Testis (tissue), 3 donors: ENCODE measurements around the gene FSTL5. TPM values are rescaled to one million over a fixed set of nuclear protein-coding genes. Genes with fewer than 3 reads are reported as not detected.

Experiments
- DNase-seq: peaks from one replicate; pipeline ENCODE4 v3.0.0-alpha.2; 2019
- H3K27ac ChIP-seq, 2 donors: fragments of 200-600 bp; sonication (generic); one replicate each; pipeline ENCODE4 v1.5.1; 2019
- H3K27me3 ChIP-seq: fragments of 200-600 bp; sonication (generic); one replicate; pipeline ENCODE4 v1.5.1; 2019
- H3K36me3 ChIP-seq: fragments of 200-600 bp; sonication (generic); one replicate; pipeline ENCODE4 v1.5.1; 2017; ENCODE audit warnings: low read depth; ENCODE audit errors: missing control alignments
- H3K4me1 ChIP-seq: fragments of 200-600 bp; sonication (generic); one replicate; pipeline ENCODE4 v1.5.1; 2019
- H3K4me3 ChIP-seq, 2 donors: fragments of 200-600 bp; sonication (generic); one replicate each; pipeline ENCODE4 v1.5.1; 2017 to 2019
- H3K9me3 ChIP-seq: fragments of 200-600 bp; sonication (generic); one replicate; pipeline ENCODE4 v1.5.1; 2017
- POLR2A ChIP-seq: fragments of 450-650 bp; IDR thresholded peaks from one replicate; pipeline ENCODE4 v1.6.1; 2017; ENCODE audit warnings: antibody characterized with exemption, mild to moderate bottlenecking, moderate library complexity
- WGBS, 2 donors: methylation state at CpG; one replicate each; pipeline ENCODE4 v1.1.5; 2018; 5-methylcytosine and 5-hydroxymethylcytosine counted together
- intact Hi-C: fragments of 100-400 bp; cut with DNase I; formaldehyde crosslinking; loops from one replicate; pipeline ENCODE4 v1.15.1; 2023; ENCODE audit warnings: low total_unique reads
- polyA plus RNA-seq: library from polyadenylated mRNA; stranded (reverse); fragments of 350-450 nt; fragmentation: Illumina TruSeq; extraction: RNeasy Lipid Tissue Mini Kit (QIAGEN cat#74804); gene quantifications from one replicate; pipeline ENCODE4 v1.2.3, GENCODE V29; 2014; ENCODE audit warnings: low read depth, low replicate concordance; ENCODE audit not compliant: insufficient read depth
- total RNA-seq, 2 donors: library from RNA; depleted of rRNA; stranded (reverse); fragments of >200 nt; gene quantifications; one replicate each; pipeline ENCODE4 v1.2.3, GENCODE V29; 2016
- TF ChIP-seq, protein P1 (sequence below), 3 experiments: fragments of 450-650 bp in 2 of 3; fragments of 200-600 bp in 1 of 3; sonication (generic) in 1 of 3; IDR thresholded peaks; one replicate each; pipeline ENCODE4 v1.5.1; 2016 to 2019; ENCODE audit warnings: antibody characterized with exemption in 3 of 3, mild to moderate bottlenecking in 2 of 3, moderate library complexity in 1 of 3

FSTL5 gene
- total and polyA plus RNA-seq, 3 donors from 2014 or later = 0.57 to 1.0 (median 0.68) TPM

DNA sequence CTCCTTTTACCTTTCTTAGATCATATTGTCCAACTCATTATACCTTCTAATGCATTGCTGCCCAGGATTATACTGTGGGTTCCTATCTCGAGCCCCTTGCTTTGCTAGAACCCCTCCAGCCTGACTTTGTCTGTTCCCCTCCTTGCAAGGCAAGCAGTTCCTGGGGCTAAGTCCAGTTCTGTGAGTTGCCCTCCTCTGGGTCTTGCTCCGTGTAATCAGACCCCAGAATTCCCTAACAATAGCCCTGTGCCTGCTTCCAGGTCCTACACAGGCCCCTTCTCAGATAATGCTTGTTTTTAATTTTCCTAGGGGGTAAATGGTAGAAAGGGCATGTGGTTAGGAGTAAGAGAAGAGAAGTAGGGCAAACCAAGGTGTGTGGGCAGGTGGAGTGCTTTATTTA is 145.9 kb downstream of the FSTL5 start:
- no peaks in the 10 kb centered on the region for H3K27me3 ChIP-seq
- no peak for DNase-seq
- no peaks in the 10 kb centered on the region for H3K9me3 ChIP-seq
- TF ChIP-seq POLR2A = no peak
- TF ChIP-seq, protein P1, sequence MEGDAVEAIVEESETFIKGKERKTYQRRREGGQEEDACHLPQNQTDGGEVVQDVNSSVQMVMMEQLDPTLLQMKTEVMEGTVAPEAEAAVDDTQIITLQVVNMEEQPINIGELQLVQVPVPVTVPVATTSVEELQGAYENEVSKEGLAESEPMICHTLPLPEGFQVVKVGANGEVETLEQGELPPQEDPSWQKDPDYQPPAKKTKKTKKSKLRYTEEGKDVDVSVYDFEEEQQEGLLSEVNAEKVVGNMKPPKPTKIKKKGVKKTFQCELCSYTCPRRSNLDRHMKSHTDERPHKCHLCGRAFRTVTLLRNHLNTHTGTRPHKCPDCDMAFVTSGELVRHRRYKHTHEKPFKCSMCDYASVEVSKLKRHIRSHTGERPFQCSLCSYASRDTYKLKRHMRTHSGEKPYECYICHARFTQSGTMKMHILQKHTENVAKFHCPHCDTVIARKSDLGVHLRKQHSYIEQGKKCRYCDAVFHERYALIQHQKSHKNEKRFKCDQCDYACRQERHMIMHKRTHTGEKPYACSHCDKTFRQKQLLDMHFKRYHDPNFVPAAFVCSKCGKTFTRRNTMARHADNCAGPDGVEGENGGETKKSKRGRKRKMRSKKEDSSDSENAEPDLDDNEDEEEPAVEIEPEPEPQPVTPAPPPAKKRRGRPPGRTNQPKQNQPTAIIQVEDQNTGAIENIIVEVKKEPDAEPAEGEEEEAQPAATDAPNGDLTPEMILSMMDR (IDR thresholded peaks at IDR 0.05) = no peak
- no peaks in the 10 kb centered on the region for H3K36me3 ChIP-seq
- WGBS, 2 donors = 80 to 81% methylated on average over 2 of the region's 2 CpGs
- intact Hi-C loops = no loop called here
- H3K4me1 ChIP-seq = no peaks in the 10 kb centered on the region
- H3K27ac ChIP-seq = no peak overlapping the region
- no peak overlapping the region for H3K4me3 ChIP-seq

DNA sequence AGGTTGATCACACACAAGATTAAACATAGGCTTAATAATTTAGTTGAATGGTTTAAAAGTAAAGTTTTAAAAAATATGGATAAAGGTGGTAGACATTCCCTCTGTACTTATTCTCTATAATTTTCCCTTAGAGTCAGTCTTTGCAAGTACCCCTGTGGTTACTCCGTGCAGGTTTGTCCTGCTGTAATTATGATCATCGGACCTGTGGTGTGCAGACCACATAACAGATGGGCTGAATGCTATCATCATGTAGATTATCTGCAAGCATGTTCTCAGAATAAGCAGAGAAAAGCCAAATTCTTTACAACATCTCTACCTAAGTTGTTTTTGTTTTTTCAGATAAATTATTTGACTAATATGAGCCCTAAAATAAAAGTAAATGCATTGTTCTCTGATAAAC is 146.8 kb downstream of the FSTL5 start:
- H3K4me1 ChIP-seq = no peaks in the 10 kb centered on the region
- H3K9me3 ChIP-seq = no peaks in the 10 kb centered on the region
- WGBS, 2 donors = 81 to 86% methylated on average over 2 of the region's 2 CpGs
- H3K36me3 ChIP-seq = no peaks in the 10 kb centered on the region
- intact Hi-C loops = no loop called here
- H3K4me3 ChIP-seq = no peak overlapping the region
- no peak for DNase-seq
- H3K27ac ChIP-seq = no peak overlapping the region
- no peaks in the 10 kb centered on the region for H3K27me3 ChIP-seq
- TF ChIP-seq POLR2A = no peak
- TF ChIP-seq, protein P1 (IDR thresholded peaks at IDR 0.05) = no peak

DNA sequence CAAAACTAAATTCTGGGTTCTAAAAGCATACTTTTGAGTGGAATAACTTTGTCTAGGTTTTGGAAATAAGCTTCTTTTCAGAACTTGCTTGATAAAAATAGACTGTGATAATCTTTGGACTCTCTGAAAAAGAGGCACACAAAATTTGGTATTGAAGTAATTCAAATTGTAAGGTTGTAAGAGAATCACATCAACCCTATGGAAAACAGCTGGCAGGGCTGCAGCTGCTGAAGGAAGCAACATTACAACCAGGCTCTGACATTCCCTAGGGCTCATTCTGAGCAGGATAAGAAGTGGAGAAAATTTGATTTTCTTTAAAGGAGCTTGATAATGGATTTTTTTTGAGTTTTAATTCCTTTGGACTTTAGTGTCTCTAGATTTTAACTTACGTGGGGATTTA is 147.6 kb downstream of the FSTL5 start:
- H3K9me3 ChIP-seq = no peaks in the 10 kb centered on the region
- no peak overlapping the region for H3K4me3 ChIP-seq
- H3K27me3 ChIP-seq = no peaks in the 10 kb centered on the region
- 0 to 2% methylated on average over 1 of the region's 1 CpG for WGBS, 2 donors
- no peaks in the 10 kb centered on the region for H3K4me1 ChIP-seq
- intact Hi-C loops = no loop called here
- H3K27ac ChIP-seq = no peak overlapping the region
- no peak for DNase-seq
- TF ChIP-seq POLR2A = no peak
- TF ChIP-seq, protein P1 (IDR thresholded peaks at IDR 0.05) = no peak
- H3K36me3 ChIP-seq = no peaks in the 10 kb centered on the region

DNA sequence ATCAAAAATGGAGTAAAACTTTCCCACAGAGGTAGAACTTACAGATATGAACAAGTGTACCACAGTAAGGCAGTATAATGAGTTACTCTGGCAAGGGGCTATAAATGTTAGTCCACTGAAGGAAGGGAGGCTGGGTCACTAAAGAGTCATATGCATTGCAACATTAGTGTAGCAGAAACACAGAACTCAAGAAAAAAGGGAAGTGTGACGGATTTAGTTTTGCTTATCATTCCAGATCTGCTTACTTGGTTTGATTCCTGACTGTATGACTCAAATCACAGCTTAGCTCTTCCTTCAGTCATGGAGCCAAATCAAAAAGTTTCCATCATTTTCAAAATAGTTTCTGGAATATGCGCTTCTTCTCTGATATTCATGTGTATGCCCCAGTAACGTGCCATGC is 148.7 kb downstream of the FSTL5 start:
- no peaks in the 10 kb centered on the region for H3K27me3 ChIP-seq
- no peak for DNase-seq
- H3K27ac ChIP-seq = no peak overlapping the region
- 83 to 84% methylated on average over 3 of the region's 3 CpGs for WGBS, 2 donors
- TF ChIP-seq, protein P1 (IDR thresholded peaks at IDR 0.05) = no peak
- no peak for TF ChIP-seq POLR2A
- no peaks in the 10 kb centered on the region for H3K4me1 ChIP-seq
- H3K36me3 ChIP-seq = no peaks in the 10 kb centered on the region
- no peak overlapping the region for H3K4me3 ChIP-seq
- no peaks in the 10 kb centered on the region for H3K9me3 ChIP-seq
- intact Hi-C loops = no loop called here

DNA sequence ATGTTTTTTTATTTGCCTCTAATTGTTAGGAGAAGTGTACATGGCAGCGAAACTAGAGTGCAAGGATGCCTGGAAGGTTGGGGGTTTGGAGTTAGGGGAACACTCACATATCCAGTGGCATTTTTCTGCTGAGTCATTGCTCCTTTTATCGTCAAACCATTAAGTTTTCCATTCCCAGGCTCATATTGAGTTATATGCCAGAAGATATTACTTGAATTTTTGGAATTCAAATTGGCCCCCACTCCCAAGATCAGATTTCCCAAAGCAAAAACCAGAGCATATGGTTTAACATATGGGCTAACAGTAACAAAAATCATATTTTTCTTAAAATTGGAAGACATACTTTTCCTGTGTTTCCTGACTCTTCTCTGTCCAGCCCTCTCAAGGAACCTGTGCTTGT is 152.7 kb downstream of the FSTL5 start:
- intact Hi-C loops = no loop called here
- Histone ChIP-seq H3K27me3 (no peaks in the 10 kb centered on the region), H3K4me3 (no peak overlapping the region), H3K27ac (no peak overlapping the region), H3K9me3 (no peaks in the 10 kb centered on the region), H3K4me1 (no peaks in the 10 kb centered on the region), H3K36me3 (no peaks in the 10 kb centered on the region)
- WGBS, 2 donors = 76 to 82% methylated on average over 2 of the region's 2 CpGs
- DNase-seq = no peak
- TF ChIP-seq POLR2A = no peak
- TF ChIP-seq, protein P1 (IDR thresholded peaks at IDR 0.05) = no peak
